NOMO-1 treated with dmso at 0.1 percent for 144 hours (cell line): ENCODE measurements around the gene EID3.
A peak's percentile ranks its signal among the peaks of the same experiment; 100 is the strongest.
"Not testable (repeated sequence)": the region's sequence is repeated elsewhere in the genome, so short reads cannot be mapped to it uniquely, and the experiment has no call there.

ENCODE experiments used
- DNase-seq: peaks from one replicate; lab custom pipeline; 2025; ENCODE audit not compliant: unreplicated experiment; lab: John Stamatoyannopoulos, UW

The EID3 gene

DNA sequence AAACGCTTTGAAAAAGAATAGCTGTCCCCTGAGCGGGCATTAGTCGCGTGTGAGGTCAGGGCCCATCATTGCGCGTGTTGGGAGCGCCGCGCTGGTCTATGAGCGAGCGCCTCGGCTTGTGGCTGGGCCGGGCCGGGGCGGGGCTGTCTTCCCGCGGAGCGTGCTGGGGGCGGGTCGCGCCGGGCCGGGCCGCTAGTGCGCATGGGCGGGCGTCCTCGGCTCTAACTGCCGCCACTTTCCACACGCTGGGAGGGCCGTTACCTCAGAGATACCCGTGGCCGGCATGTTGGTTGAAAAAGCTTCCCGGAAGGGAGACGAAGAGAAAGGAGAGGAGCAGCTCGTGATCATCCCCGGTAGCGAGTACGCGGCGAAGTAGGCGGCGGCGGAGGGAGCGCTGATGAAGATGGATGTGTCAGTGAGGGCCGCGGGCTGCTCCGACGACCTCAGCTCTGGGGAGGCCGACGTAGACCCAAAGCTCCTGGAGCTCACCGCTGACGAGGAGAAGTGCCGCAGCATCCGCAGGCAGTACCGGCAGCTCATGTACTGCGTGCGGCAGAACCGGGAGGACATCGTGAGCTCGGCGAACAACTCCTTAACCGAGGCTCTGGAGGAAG is at the start of gene EID3:
Gene EID3, plus strand, starts transcription at position 202 of the 614 bp plus-strand sequence. Its CDS starts 196 bp downstream, at position 398.
- DNase-seq, result no peak

DNA sequence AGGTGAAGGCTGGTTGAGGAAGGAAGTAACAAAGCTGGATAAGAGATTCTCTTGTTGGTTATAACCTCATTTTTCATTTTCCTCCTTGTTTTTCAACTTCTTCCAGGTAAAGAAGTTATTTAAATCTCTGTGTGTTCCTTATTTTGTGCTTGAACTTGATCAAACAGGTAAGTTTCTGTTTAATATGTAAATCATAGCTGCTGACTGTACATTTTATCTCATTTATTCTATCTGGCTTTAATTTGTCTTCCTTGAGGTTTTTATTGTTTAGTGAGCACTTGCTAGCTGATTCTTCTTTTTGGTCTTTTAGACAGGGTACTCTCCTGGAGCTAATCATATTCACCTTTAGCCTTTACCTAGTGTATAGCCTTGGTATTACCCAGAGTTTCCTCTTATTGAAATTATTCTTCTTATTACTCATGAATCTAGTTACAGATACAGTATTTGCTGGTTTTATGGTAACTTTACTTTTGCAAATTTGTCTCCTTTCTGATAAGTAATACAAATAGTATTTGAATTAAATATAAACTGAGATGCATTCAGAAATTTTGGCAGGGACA is 45.5 kb upstream of the EID3 start:
- DNase-seq, result no peak

DNA sequence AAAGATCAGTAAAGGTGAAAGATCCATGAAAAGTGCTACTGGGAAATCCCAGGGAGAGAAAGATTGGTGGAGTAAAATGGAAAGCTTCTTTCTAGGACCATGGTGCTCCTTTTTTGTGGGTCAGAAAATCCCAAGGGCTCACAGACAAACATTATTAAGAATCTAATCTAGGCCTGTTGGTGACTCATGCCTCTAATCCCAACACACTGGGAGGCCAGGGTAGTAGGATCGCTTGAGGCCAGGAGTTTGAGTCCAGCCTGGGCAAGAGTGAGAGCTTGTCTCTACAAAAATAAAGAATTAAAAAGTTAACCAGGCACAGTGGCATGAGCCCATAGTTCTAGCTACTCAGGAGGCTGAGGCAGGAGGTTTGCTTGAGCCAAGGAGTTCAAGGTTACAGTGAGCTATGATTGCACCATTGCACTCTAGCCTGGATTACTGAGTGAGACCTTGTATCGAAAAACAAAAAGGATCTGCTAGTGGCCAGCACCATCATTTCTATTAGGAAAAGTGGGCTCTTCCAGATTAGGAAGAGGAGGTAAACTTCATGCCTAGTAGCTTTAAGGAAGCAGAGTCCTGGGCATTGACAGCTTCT is 45.0 kb upstream of the EID3 start:
- DNase-seq, result no peak

DNA sequence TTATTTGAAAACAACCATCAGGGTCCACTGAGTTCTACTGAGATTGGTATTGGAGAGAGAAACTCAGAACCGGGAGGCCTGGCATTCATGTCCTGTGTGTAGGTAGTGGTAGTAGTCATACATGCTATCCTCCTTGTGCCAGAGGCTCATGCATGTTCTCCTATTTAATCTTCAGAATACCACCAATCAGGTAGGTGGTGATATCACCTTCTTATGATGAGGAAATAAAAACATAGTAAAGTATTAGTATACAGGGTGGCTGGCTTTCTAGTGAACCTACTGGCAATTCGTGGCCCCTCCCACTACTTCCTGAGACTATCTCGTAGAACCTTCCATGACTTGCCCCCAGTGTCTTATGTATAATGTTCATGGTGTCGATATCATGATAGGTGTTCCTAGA is 40.5 kb upstream of the EID3 start:
- DNase-seq, result no peak

DNA sequence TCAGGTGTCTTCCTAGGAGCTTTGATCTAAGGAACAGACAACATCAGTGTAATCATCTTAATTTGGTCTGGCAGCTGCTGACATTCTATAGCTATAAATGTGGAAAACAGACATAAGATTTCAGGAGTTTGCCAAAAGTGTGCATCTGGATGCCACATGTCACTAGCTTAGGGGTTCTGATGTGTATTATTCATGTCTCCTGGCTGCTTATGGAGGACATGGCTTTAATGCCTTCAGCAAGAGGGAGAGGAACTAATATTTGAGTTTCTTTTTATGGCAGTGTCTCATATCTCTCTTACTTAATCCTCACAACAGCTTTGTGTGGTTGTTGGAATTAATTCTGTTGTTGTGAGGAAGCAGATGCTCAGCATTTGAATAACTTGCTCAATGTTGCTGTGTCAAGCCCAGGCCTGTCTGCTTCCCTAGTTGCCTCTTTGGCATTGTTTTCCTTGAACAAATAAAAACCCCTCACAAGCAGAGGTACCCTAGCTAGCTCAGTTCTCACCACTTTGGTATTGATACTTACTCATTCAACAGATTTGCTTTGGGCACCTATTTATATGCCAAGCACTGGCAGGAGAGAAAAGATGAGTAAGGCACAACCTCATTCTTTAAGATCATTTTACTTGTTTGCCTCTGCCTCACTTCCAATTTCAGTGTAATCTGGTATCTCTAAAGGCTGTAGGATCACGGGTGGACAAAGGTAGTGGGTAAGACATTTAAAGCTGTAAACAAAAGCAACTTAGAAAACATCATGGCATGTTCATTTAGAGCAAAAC is 39.8 kb upstream of the EID3 start:
- peak; percentile 66 for DNase-seq

DNA sequence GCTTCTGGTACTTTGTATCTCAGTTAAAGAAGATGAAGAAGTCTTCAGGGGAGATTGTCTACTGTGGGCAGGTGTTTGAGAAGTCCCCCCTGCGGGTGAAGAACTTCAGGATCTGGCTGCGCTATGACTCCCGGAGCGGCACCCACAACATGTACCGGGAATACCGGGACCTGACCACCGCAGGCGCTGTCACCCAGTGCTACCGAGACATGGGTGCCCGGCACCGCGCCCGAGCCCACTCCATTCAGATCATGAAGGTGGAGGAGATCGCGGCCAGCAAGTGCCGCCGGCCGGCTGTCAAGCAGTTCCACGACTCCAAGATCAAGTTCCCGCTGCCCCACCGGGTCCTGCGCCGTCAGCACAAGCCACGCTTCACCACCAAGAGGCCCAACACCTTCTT is 38.1 kb upstream of the EID3 start:
- DNase-seq, result not testable (repeated sequence)

DNA sequence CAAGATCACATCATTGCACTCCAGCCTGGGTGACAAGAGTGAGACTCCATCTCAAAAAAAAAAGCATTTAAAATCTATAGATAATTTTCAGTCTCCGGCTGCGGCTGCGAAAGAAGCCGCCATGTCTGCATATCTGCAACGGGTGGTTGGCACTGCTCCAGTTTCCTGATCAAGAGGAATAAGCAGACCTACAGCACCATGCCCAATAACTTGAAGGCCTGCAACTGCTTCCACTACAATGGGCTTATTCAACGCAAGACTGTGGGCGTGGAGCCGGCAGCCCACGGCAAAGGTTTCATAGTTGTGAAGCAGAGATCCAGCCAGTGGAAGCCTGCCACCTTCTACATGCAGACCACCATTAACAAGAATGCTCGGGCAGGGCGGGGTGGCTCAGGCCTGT is 30.6 kb upstream of the EID3 start:
- no peak for DNase-seq

DNA sequence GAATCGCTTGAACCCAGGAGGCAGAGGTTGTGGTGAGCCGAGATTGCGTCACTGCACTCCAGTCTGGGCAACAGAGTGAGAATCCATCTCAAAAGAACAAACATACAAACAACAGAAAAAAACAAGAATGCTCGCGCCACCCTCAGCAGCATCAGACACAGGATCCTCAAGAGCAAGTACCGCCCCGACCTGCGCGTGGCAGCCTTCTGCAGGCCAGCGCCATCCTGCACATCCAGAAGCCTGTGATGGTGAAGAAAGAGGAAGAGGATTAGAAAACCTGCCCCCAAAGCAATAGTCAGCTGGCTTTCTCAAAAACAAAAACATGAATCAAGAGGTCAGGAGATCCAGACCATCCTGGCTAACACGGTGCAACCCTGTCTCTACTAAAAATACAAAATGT is 30.0 kb upstream of the EID3 start:
- DNase-seq, result no peak

DNA sequence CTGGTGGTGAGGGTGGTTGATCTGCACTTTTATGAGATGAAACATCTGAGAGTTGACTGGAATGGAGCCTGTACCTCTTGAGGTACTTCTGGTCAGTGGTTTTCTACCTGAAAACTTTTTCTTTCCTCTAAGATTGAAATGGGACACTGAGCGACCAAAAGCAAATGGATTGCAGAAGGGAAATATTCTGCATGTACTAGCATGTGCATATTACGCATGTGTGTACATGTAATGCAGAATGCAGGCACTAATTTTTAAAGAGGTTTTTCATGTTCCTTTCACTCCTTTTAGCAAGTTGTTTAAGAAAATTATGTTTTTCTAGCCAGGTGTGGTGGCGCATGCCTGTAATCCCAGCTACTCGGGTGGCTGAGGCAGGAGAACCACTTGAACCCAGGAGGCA is 28.7 kb upstream of the EID3 start:
- DNase-seq, result no peak

DNA sequence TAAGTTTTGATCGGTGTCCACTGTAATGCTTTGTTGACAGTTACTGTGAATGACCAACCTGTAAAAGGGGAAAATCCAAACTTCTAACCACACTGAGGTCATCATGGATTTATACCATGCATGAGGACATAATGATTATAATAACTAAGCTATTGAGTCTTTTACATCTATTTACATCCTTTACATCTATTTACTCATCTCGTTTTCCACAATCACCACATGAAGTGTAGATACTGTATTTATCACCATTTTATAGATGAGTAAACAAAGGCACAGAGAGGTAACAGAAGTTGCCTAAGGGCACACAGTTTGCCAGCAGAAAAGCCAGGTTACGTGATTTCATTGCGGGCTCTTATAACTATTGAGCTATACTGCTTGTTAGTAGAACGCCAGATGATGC is 27.9 kb upstream of the EID3 start:
- no peak for DNase-seq

DNA sequence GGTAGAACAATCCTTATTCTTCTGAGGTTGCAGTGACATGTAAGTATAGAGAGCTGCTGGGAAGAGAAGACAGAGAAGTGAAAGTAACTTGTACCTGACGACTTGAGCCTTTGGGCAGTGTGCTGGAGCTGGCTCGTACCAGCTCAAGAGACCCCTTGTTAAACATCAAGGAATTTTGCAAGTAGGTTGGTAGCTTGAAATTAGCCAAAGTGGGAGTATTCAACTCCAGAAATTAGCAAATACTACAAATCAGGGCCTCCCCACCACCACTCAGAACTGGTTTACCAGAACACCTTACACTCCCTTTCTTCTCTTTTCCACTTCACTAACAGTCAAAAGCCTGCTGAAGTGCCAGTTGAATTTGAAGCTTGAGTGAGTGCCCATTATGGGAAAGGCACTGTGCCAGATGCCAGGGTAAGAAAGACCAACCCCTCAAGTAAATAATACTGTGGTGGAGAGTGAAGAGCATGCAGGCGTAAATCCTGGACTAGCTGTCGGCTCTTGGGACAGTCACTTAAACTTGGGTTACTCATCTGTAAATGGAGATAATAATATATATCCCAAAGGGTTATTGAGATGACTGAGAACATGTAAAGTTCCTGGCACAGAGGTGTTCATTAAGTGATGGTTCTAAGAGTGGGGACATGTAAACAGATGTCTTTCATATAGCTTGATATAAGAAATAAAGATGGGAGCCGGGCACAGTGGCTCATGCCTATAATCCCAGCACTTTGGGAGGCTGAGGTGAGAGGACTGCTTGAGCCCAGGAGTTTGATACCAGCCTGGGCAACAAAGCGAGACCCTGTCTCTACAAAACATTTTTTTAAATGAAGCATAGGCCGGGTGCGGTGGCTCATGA is 27.0 kb upstream of the EID3 start:
- DNase-seq, result peak; percentile 39

DNA sequence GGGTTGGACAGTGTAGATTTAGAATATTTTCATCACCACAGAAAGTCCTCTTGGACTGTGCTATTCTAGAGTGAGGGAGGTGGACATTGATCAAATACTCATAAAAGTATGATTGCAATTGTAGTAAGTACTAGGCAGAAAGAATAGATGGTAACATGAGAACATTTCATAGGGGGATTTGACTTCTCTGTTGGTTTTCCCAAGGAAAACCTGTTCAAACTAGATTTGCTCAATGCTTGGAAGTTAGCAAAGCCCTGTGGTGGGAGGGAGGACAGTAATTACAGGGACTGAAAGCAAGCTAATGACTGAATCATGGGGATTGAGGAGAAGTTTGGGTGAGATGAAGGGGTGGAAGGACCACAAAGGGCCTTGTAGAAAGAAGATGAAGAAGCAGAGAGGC is 24.4 kb upstream of the EID3 start:
- DNase-seq, result no peak

DNA sequence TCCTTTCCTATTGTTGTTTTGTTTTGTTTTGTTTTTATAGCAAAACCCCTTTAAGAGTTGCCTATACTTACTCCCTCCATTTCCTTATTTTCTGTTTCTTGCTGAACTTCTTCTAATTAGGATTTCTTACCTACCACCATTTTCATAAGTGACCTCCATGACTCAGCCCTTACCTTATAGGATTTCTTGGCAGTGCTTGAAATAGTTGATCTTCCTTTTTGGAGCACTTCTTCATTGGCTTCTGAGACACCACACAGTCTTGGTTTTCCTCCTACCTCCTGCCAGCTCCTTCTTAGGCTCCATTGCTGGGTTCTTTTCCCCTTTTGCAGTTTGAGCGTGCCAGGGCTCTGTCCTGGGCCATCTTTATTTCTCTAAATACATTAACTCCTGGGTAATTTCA is 23.4 kb upstream of the EID3 start:
- DNase-seq, result no peak

DNA sequence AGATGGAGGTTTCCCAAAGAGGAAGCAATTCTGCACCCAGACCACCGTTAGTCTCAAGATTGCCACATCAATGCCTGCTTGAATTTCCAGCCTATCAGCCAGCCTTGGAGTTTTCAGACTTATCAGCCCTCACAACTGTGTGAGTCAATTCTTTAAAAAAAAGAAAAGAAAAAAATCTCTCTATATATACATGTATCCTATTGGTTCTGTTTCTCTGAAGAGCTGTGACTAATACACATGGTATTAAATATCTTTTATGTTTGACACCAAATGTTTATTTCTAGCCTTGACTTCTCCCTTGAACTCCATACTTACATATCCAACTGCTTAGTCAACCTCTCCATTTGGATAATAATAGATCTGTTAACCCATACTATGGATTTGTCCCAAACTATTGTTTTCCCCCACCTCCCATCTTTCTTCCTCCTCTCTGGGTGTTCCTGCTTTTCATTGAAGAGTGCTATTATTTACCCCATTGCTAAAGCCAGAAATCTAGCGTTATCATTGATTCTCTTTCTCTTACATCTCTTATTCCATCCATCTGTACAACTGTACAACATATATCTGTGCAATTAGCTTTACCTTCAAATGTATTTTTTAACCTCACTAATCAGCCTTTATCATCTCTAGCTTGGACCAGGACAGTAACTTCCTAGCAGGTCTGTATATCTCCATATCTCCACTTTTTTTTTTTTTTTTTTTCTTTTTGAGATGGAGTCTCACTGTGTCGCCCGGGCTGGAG is 22.7 kb upstream of the EID3 start:
- DNase-seq, result peak; percentile 27

DNA sequence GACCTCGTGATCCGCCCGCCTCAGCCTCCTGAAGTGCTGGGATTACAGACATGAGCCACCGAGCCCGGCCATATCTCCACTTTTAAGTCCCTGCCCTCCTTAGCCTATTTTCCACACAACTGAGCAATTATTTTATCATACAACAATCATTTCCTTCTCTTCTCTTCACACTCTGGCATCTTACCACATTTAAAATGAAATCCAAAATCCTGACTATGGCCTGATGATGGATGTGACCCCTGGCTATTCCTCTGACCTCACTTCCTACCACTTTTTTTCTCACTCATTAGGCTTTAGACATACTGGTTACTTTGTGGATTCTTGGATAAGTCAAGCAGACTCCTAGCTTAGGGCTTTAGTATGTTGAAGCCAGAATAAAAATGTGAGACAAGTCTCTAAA is 21.9 kb upstream of the EID3 start:
- DNase-seq, result no peak

DNA sequence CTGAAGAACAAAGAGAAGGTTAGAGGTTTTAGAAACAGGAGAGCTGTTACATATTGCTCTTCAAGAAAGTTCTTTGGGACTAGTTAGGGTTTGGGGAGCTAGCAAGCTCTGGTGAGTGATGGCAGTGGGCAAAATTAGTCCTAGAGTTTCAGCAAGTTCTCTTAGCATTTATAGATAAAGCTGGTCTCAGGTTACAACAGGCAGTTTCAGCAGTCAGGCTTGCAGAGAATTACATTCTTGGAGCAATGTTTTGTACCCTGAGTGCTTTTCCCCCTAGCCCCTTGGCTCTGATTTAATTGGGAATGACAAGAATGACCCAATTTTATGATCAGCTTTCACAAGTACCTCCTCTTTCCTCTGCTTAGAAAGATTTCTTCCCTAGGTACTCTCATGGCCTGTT is 21.4 kb upstream of the EID3 start:
- DNase-seq, result no peak

DNA sequence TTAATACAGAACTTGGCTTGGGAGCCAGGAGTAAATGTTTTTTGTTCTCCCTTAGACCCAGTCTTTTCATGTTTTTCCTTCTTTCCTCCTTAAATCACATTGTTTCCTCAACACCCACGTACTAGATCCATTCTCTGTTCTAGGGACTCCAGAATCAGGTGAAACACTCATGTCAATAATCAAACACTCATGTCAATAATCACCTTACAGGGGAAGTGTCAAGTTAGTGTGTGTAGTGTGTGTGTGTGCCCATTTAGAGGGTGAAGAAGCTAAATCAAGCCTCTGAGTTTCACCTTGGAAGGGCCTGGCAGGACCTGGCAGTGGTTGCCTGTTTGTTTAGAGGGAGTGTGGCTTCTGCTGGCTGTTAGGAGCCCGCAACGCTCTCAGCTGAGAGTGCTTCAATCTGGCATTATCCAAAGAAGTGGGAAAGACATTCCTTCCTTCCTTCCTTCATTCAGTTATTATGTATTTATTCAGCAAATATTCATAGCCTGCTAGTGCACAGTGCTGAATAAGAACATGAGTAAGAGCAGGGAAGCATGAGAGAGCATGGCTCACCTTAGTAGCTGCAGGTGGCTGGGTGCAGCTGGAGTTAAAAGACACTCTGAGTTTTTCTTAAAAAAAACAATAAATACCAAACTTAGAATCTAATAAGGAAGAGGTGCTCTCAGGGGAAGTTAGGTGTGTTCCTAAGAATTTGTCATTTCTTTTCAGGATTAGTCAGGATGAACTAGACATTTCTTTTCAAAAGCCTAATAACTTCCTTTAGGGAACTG is 17.6 kb upstream of the EID3 start:
- no peak for DNase-seq

DNA sequence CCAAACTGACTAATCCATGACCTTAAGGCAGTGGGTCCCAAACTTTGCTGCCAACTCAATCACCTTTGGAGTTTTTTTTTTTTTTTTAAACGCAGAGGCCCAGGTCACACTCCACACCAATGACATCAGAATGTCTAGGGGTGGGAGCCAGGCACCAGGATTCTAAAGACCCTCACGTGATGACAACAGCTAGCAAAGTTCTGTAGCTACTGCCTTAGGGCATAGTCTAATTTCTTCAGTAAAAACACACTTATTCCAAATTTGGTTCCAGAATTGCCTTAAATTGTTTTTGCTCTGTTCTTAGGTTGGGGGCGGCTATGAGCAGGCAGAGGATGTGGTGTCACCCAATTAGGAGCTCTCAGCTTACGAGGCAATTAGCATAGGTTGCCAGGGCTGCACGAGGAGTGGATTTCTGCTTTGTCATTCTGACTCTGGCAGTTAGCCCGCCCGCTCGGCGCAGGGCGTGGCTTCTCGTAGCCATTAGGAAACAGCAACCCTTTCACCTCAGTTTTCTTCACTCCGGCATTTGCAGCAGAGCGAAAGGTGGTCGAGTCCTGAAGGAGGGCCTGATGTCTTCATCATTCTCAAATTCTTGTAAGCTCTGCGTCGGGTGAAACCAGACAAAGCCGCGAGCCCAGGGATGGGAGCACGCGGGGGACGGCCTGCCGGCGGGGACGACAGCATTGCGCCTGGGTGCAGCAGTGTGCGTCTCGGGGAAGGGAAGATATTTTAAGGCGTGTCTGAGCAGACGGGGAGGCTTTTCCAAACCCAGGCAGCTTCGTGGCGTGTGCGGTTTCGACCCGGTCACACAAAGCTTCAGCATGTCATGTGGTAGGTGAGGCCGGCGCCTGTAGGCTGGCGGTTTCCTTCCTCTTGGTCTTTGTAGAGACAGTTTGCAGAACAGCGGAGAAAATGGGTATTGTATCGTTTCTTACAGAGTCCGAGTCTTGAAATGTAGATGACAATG is 16.7 kb upstream of the EID3 start:
- peak; percentile 94 for DNase-seq
